ENCODE data around the gene PITX2.

- TF ChIP-seq EZH2 (IDR thresholded peaks at IDR 0.05; ENCODE audit: borderline replicate concordance, low read depth, low read length, poor library complexity, severe bottlenecking) = no peak
- no peak for TF ChIP-seq CTCF (conservative IDR thresholded peaks at IDR 0.05; ENCODE audit: low read depth, low read length)
These were observed 31.4 kb upstream of the PITX2 start for GRCh38 chr4:110654254-110654635.

Measured in A673 (cell line).